Trophoblast cell (in vitro differentiated cells and primary cell): ENCODE data around the gene TRUB2.
A peak's percentile ranks its signal among the peaks of the same experiment; 100 is the strongest.

Experiments used
- DNase-seq, 2 donors: peaks; one replicate each; pipeline ENCODE4 v3.0.0-alpha.2; 2016
- H2AFZ ChIP-seq: 2 replicates; pipeline ENCODE4 v1.6.1; 2013; ENCODE audit warnings: low read length, moderate library complexity, mild to moderate bottlenecking; ENCODE audit not compliant: insufficient read depth, poor library complexity
- H2AK5ac ChIP-seq: 2 replicates; pipeline ENCODE4 v1.6.1; 2013; ENCODE audit warnings: mild to moderate bottlenecking, low read length
- H2BK120ac ChIP-seq: 2 replicates; pipeline ENCODE4 v1.6.1; 2013; ENCODE audit warnings: low read length, mild to moderate bottlenecking, moderate library complexity; ENCODE audit not compliant: insufficient read depth, poor library complexity
- H2BK12ac ChIP-seq: 2 replicates; pipeline ENCODE4 v1.6.1; 2013; ENCODE audit warnings: mild to moderate bottlenecking, low read length, moderate library complexity
- H2BK5ac ChIP-seq: 2 replicates; pipeline ENCODE4 v1.6.1; 2013; ENCODE audit warnings: low read length, low read depth, moderate library complexity, mild to moderate bottlenecking; ENCODE audit not compliant: poor library complexity
- H3K14ac ChIP-seq: 2 replicates; pipeline ENCODE4 v1.6.1; 2013; ENCODE audit warnings: mild to moderate bottlenecking, low read length
- H3K18ac ChIP-seq: 2 replicates; pipeline ENCODE4 v1.6.1; 2013; ENCODE audit warnings: mild to moderate bottlenecking, low read length
- H3K23ac ChIP-seq: 2 replicates; pipeline ENCODE4 v1.6.1; 2013; ENCODE audit warnings: low read length
- H3K27ac ChIP-seq: 2 replicates; pipeline ENCODE4 v1.5.1; 2013; ENCODE audit warnings: low read depth, mild to moderate bottlenecking, inconsistent platforms, low read length, moderate library complexity
- H3K27me3 ChIP-seq: 2 replicates; pipeline ENCODE4 v1.6.1; 2013; ENCODE audit warnings: inconsistent platforms, mild to moderate bottlenecking, low read length, moderate library complexity; ENCODE audit not compliant: insufficient read depth
- H3K36me3 ChIP-seq, 2 experiments: 1 replicate in 1 of 2; 2 replicates in 1 of 2; pipeline ENCODE4 v1.6.1; 2013; ENCODE audit warnings: low read length in 2 of 2, mild to moderate bottlenecking in 2 of 2, moderate library complexity in 1 of 2; ENCODE audit not compliant: insufficient read depth in 2 of 2, control insufficient read depth in 1 of 2
- H3K4ac ChIP-seq: 2 replicates; pipeline ENCODE4 v1.6.1; 2013; ENCODE audit warnings: low read depth, mild to moderate bottlenecking, low read length, moderate library complexity
- H3K4me1 ChIP-seq, 2 experiments: 1 replicate in 1 of 2; 2 replicates in 1 of 2; pipeline ENCODE4 v1.6.1; 2013; ENCODE audit warnings: low read length in 2 of 2, mild to moderate bottlenecking in 2 of 2, moderate library complexity in 1 of 2; ENCODE audit not compliant: insufficient read depth in 2 of 2, control insufficient read depth in 1 of 2
- H3K4me2 ChIP-seq: 2 replicates; pipeline ENCODE4 v1.6.1; 2013; ENCODE audit warnings: inconsistent platforms, mild to moderate bottlenecking, low read length, moderate library complexity
- H3K4me3 ChIP-seq: 2 replicates; pipeline ENCODE4 v1.5.1; 2013; ENCODE audit warnings: mild to moderate bottlenecking, low read depth, low read length, inconsistent platforms
- H3K79me1 ChIP-seq: one replicate; pipeline ENCODE4 v1.6.1; 2013; ENCODE audit warnings: low read length
- H3K79me2 ChIP-seq: 2 replicates; pipeline ENCODE4 v1.6.1; 2013; ENCODE audit warnings: low read length, mild to moderate bottlenecking; ENCODE audit not compliant: control insufficient read depth, insufficient read depth, poor library complexity
- H3K9ac ChIP-seq: 2 replicates; pipeline ENCODE4 v1.6.1; 2013; ENCODE audit warnings: mild to moderate bottlenecking, low read length
- H3K9me3 ChIP-seq: 2 replicates; pipeline ENCODE4 v1.6.1; 2013; ENCODE audit warnings: low read depth, mild to moderate bottlenecking, control low read depth, inconsistent platforms, low read length; ENCODE audit not compliant: insufficient read depth
- H4K12ac ChIP-seq: 2 replicates; pipeline ENCODE4 v1.6.1; 2013; ENCODE audit warnings: low read depth, mild to moderate bottlenecking, low read length, moderate library complexity
- H4K8ac ChIP-seq: 2 replicates; pipeline ENCODE4 v1.6.1; 2013; ENCODE audit warnings: low read depth, mild to moderate bottlenecking, low read length, moderate library complexity
- H4K91ac ChIP-seq: one replicate; pipeline ENCODE4 v1.6.1; 2013; ENCODE audit warnings: low read depth, mild to moderate bottlenecking, low read length, moderate library complexity
- WGBS: extraction: QIAGEN DNeasy Blood & Tissue Kit; methylation state at CpG from one replicate; pipeline ENCODE4 v1.1.7; 2013; ENCODE audit warnings: missing lambda C conversion rate; ENCODE audit not compliant: insufficient read length, insufficient coverage; ENCODE audit errors: extremely low coverage; 5-methylcytosine and 5-hydroxymethylcytosine counted together

The TRUB2 gene

DNA sequence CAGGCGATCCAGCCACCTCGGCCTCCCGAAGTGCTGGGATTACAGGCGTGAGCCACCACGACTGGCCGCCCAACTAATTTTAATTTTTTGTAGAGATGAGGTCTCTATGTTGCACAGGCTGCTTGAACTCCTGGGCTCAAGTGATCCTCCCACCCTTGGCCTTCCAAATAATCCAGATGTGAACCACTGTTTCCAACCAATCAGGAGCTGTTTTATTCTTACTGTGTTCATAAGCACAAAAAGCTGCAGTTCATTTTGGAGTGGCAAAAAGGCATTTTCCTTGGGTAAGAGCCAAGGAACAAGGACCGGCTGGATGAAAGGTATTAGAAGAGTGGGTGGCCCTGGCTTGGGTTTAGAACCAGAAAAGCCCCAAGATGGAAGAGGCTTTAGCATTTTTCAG is 12.9 kb upstream of the TRUB2 start:
- Histone ChIP-seq H2BK120ac (no peak overlapping the region), H4K12ac (no peak overlapping the region), H2BK5ac (no peak overlapping the region), H3K18ac (no peak overlapping the region), H3K14ac (no peak overlapping the region), H3K27me3 (no peaks in the 10 kb centered on the region), H3K23ac (no peak overlapping the region), H3K4me1 (peaks cover 0 to 4% of the 10 kb centered on the region in 2 experiments), H3K36me3 (peaks cover 15 to 28% of the 10 kb centered on the region in 2 experiments), H3K4me2 (no peak overlapping the region), H3K27ac (no peak overlapping the region), H3K9me3 (peaks cover 1% of the 10 kb centered on the region), H3K79me2 (peaks cover 2% of the 10 kb centered on the region), H3K9ac (no peak overlapping the region), H4K8ac (no peak overlapping the region), H4K91ac (no peak overlapping the region), H3K4me3 (no peak overlapping the region), H2AFZ (no peak overlapping the region), H3K79me1 (peaks cover 2% of the 10 kb centered on the region), H2BK12ac (no peak overlapping the region), H2AK5ac (no peak overlapping the region), H3K4ac (no peak overlapping the region)
- no CpG with 5 or more reads among the region's 7 CpGs for WGBS
- no peak for DNase-seq

DNA sequence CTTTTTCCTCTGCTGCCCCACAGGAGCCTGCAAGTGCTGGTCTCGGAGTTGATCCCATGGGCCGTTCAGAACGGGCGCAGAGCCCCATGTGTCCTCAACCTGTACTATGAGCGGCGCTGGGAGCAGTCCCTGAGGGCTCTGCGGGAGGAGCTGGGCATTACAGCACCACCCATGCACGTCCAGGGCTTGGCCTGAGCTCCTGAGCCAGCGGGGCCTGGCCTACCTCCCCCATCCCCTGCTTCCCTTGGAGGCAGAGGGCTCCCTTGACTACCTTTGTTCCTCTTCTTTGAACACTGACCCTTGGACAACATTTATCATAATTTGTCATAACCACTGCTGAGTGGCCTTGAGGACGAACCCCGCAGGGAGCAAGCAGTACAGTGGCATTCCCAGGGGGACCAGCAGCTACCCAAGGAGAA is 11.2 kb upstream of the TRUB2 start:
- H3K18ac ChIP-seq: no peak overlapping the region
- H3K23ac ChIP-seq: no peak overlapping the region
- H4K8ac ChIP-seq: no peak overlapping the region
- no peak overlapping the region for H2BK120ac ChIP-seq
- H3K9ac ChIP-seq: no peak overlapping the region
- no peak overlapping the region for H2AFZ ChIP-seq
- H3K79me1 ChIP-seq: no peaks in the 10 kb centered on the region
- no peaks in the 10 kb centered on the region for H3K27me3 ChIP-seq
- no peaks in the 10 kb centered on the region for H3K4me1 ChIP-seq
- H3K4me2 ChIP-seq: no peak overlapping the region
- no peak overlapping the region for H2BK12ac ChIP-seq
- WGBS: no CpG with 5 or more reads among the region's 11 CpGs
- peaks cover 1% of the 10 kb centered on the region for H3K9me3 ChIP-seq
- H2BK5ac ChIP-seq: no peak overlapping the region
- H3K4me3 ChIP-seq: no peak overlapping the region
- H3K14ac ChIP-seq: no peak overlapping the region
- no peak overlapping the region for H4K91ac ChIP-seq
- no peak overlapping the region for H4K12ac ChIP-seq
- H3K4ac ChIP-seq: no peak overlapping the region
- peaks cover 18 to 33% of the 10 kb centered on the region in 2 experiments for H3K36me3 ChIP-seq
- DNase-seq: no peak
- H3K79me2 ChIP-seq: no peaks in the 10 kb centered on the region
- no peak overlapping the region for H3K27ac ChIP-seq
- no peak overlapping the region for H2AK5ac ChIP-seq

- Histone ChIP-seq H3K79me2 (peaks cover 7% of the 10 kb centered on the region), H3K27me3 (no peaks in the 10 kb centered on the region), H3K23ac (no peak overlapping the region), H3K79me1 (peaks cover 3% of the 10 kb centered on the region), H2AFZ (no peak overlapping the region), H3K9ac (no peak overlapping the region), H3K18ac (no peak overlapping the region), H4K91ac (no peak overlapping the region), H3K36me3 (peaks cover 19 to 30% of the 10 kb centered on the region in 2 experiments), H4K8ac (no peak overlapping the region), H3K4me2 (no peak overlapping the region), H3K9me3 (no peaks in the 10 kb centered on the region), H2AK5ac (no peak overlapping the region), H3K4me1 (peaks cover 9% of the 10 kb centered on the region in 2 experiments), H2BK5ac (no peak overlapping the region), H3K4ac (no peak overlapping the region), H4K12ac (no peak overlapping the region), H3K14ac (no peak overlapping the region), H3K27ac (no peak overlapping the region), H3K4me3 (no peak overlapping the region), H2BK120ac (no peak overlapping the region), H2BK12ac (no peak overlapping the region)
- WGBS: no CpG with 5 or more reads among the region's 13 CpGs
- DNase-seq: no peak
Measured at GRCh38 chr9:128325629-128326028, 3.4 kb upstream of the TRUB2 start.

- Histone ChIP-seq H3K27me3 (no peaks in the 10 kb centered on the region), H3K9me3 (no peaks in the 10 kb centered on the region), H2AK5ac (no peak overlapping the region), H3K9ac (no peak overlapping the region), H4K12ac (no peak overlapping the region), H3K14ac (no peak overlapping the region), H2BK5ac (no peak overlapping the region), H3K27ac (no peak overlapping the region), H3K4me2 (no peak overlapping the region), H3K36me3 (peaks cover 19 to 30% of the 10 kb centered on the region in 2 experiments), H4K8ac (no peak overlapping the region), H2BK12ac (no peak overlapping the region), H4K91ac (no peak overlapping the region), H3K4me1 (peaks cover 9% of the 10 kb centered on the region in 2 experiments), H3K79me2 (peaks cover 7% of the 10 kb centered on the region), H3K23ac (no peak overlapping the region), H3K79me1 (peaks cover 3% of the 10 kb centered on the region), H2BK120ac (no peak overlapping the region), H3K18ac (no peak overlapping the region), H3K4me3 (no peak overlapping the region), H2AFZ (no peak overlapping the region), H3K4ac (peak overlapping the region; percentile 25)
- DNase-seq: no peak
- WGBS: no CpG with 5 or more reads among the region's 1 CpG
Measured at GRCh38 chr9:128324401-128324800, 2.2 kb upstream of the TRUB2 start.
